Measurements from ENCODE around the gene NXPH3.

NXPH3 gene

DNA sequence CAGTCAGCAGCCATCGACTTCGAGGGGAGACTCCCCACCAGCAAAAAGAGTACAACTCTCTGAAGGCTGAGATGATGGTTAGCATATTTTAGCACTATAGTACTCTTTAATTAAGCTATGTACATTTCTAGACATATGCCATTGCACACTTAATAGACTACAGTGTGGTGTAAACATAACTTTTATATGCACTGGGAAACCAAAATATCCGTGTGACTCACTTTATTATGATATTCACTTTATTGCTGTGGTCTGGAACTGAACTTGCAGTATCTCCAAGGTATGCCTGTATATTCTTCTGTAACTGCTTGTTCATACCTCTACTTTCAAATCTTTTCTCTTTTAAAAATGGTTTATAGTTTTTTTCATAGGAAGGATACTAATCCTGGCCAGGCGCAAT is 11.0 kb upstream of the NXPH3 start:
- H3K4me2 ChIP-seq (ENCODE audit: low read depth, low read length, poor library complexity, severe bottlenecking): no peak overlapping the region
- no peaks in the 10 kb centered on the region for H3K36me3 ChIP-seq (ENCODE audit: insufficient read depth, low read length)
- peaks cover 12% of the 10 kb centered on the region for H3K4me1 ChIP-seq (ENCODE audit: insufficient read depth, low read length, poor library complexity, severe bottlenecking)
- H3K9me2 ChIP-seq (replicated peaks; ENCODE audit: low read depth, low read length): no peaks in the 10 kb centered on the region
- H3F3A ChIP-seq (ENCODE audit: low read depth): no peaks in the 10 kb centered on the region
- no peaks in the 10 kb centered on the region for H3K79me2 ChIP-seq (ENCODE audit: insufficient read depth, low read length)
- H3K27me3 ChIP-seq (ENCODE audit: insufficient read depth, low read length, poor library complexity, severe bottlenecking): peaks cover 4% of the 10 kb centered on the region
- H4K20me1 ChIP-seq (ENCODE audit: insufficient read depth, low read length, poor library complexity, severe bottlenecking): no peaks in the 10 kb centered on the region
- H3K4me3 ChIP-seq (ENCODE audit: low read length, poor library complexity, severe bottlenecking): no peak overlapping the region
- H2AFZ ChIP-seq (ENCODE audit: low read length): no peak overlapping the region
- H3K9me3 ChIP-seq (ENCODE audit: insufficient read depth, low read depth, low read length): no peaks in the 10 kb centered on the region
- no peak overlapping the region for H3K9ac ChIP-seq (ENCODE audit: low read depth, low read length, poor library complexity, severe bottlenecking)
- TF ChIP-seq, protein P1, sequence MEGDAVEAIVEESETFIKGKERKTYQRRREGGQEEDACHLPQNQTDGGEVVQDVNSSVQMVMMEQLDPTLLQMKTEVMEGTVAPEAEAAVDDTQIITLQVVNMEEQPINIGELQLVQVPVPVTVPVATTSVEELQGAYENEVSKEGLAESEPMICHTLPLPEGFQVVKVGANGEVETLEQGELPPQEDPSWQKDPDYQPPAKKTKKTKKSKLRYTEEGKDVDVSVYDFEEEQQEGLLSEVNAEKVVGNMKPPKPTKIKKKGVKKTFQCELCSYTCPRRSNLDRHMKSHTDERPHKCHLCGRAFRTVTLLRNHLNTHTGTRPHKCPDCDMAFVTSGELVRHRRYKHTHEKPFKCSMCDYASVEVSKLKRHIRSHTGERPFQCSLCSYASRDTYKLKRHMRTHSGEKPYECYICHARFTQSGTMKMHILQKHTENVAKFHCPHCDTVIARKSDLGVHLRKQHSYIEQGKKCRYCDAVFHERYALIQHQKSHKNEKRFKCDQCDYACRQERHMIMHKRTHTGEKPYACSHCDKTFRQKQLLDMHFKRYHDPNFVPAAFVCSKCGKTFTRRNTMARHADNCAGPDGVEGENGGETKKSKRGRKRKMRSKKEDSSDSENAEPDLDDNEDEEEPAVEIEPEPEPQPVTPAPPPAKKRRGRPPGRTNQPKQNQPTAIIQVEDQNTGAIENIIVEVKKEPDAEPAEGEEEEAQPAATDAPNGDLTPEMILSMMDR (conservative IDR thresholded peaks at IDR 0.05; ENCODE audit: low read length): no peak
- TF ChIP-seq EZH2phosphoT487 (IDR thresholded peaks at IDR 0.05; ENCODE audit: borderline replicate concordance): 0 out of 2 replicates have a peak, but pooled peaks have one; percentile 6

DNA sequence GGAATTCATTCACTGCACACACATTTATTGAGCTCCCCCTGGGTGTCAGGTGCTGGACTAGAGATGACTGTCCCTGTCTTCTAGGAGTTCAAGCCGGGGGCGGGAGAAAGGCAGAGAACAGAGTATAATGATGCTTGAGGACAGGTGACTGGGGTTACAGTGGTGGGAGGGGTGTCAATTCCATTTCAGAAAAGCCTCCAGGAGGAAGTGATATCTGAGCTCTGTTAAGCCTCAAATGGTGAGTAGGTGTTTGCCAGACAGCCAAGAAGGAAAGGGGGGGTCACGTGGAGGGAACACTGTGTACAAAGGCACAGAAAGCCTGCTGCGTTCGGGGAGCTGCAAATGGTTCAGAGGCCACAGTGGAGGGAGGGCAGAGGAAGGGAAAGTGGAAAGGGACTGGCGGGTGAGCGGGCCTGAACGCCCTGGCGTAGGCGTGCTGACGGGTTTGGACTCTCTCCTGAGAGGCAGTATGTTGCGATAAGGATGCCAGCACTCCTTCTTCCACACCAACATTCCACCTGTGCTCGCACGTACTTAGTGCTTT is 9.7 kb upstream of the NXPH3 start:
- H3K4me2 ChIP-seq (ENCODE audit: low read depth, low read length, poor library complexity, severe bottlenecking): peak overlapping the region; percentile 2
- peaks cover 4% of the 10 kb centered on the region for H3K27me3 ChIP-seq (ENCODE audit: insufficient read depth, low read length, poor library complexity, severe bottlenecking)
- TF ChIP-seq, protein P1 (conservative IDR thresholded peaks at IDR 0.05; ENCODE audit: low read length): no peak
- no peak for TF ChIP-seq EZH2phosphoT487 (IDR thresholded peaks at IDR 0.05; ENCODE audit: borderline replicate concordance)
- no peaks in the 10 kb centered on the region for H3K9me3 ChIP-seq (ENCODE audit: insufficient read depth, low read depth, low read length)
- H3K9me2 ChIP-seq (replicated peaks; ENCODE audit: low read depth, low read length): no peaks in the 10 kb centered on the region
- H3K4me1 ChIP-seq (ENCODE audit: insufficient read depth, low read length, poor library complexity, severe bottlenecking): peaks cover 12% of the 10 kb centered on the region
- H2AFZ ChIP-seq (ENCODE audit: low read length): no peak overlapping the region; the same call in 1 of the 2 replicates
- no peak overlapping the region for H3K9ac ChIP-seq (ENCODE audit: low read depth, low read length, poor library complexity, severe bottlenecking)
- H3K36me3 ChIP-seq (ENCODE audit: insufficient read depth, low read length): no peaks in the 10 kb centered on the region
- no peak overlapping the region for H3K4me3 ChIP-seq (ENCODE audit: low read length, poor library complexity, severe bottlenecking)
- no peaks in the 10 kb centered on the region for H3K79me2 ChIP-seq (ENCODE audit: insufficient read depth, low read length)
- H3F3A ChIP-seq (ENCODE audit: low read depth): no peaks in the 10 kb centered on the region
- no peaks in the 10 kb centered on the region for H4K20me1 ChIP-seq (ENCODE audit: insufficient read depth, low read length, poor library complexity, severe bottlenecking)

DNA sequence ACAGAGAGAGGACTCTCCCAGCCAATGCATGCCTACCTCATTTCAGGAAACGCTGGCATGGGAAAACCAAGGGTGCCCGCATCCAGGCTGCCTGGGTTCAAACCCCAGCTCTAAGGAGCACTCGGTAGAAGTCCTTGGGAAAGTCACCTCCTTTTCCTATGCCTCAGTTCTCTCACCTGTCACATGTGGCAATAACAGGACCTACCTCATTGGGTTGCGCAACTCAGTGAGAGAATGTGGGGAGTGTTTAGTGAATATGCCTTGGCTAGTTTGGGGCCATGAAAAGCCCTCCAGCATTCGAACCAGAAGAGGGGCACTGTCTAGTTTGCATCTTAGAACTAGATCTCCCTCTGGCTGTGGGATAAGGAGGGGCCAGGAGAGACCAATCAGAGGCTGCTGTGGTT is 9.0 kb upstream of the NXPH3 start:
- Histone ChIP-seq H2AFZ (ENCODE audit: low read length) (no peak overlapping the region), H3K27me3 (ENCODE audit: insufficient read depth, low read length, poor library complexity, severe bottlenecking) (peaks cover under 1% of the 10 kb centered on the region), H3K9me3 (ENCODE audit: insufficient read depth, low read depth, low read length) (no peaks in the 10 kb centered on the region), H3K36me3 (ENCODE audit: insufficient read depth, low read length) (no peaks in the 10 kb centered on the region), H3K4me3 (ENCODE audit: low read length, poor library complexity, severe bottlenecking) (no peak overlapping the region), H3K9ac (ENCODE audit: low read depth, low read length, poor library complexity, severe bottlenecking) (no peak overlapping the region), H3K79me2 (ENCODE audit: insufficient read depth, low read length) (no peaks in the 10 kb centered on the region), H3F3A (ENCODE audit: low read depth) (no peaks in the 10 kb centered on the region), H3K4me1 (ENCODE audit: insufficient read depth, low read length, poor library complexity, severe bottlenecking) (peaks cover 12% of the 10 kb centered on the region), H3K9me2 (replicated peaks; ENCODE audit: low read depth, low read length) (no peaks in the 10 kb centered on the region), H3K4me2 (ENCODE audit: low read depth, low read length, poor library complexity, severe bottlenecking) (no peak overlapping the region), H4K20me1 (ENCODE audit: insufficient read depth, low read length, poor library complexity, severe bottlenecking) (no peaks in the 10 kb centered on the region)
- TF ChIP-seq EZH2phosphoT487 (IDR thresholded peaks at IDR 0.05; ENCODE audit: borderline replicate concordance): no peak
- TF ChIP-seq, protein P1 (conservative IDR thresholded peaks at IDR 0.05; ENCODE audit: low read length): no peak

All from Loucy (cell line).